IMR-90 (cell line): ENCODE data around the gene GOLGA6A. TPM values are rescaled to one million over a fixed set of nuclear protein-coding genes. Genes with fewer than 3 reads are reported as not detected.

Experiments
- ATAC-seq: fragments of 200-7000 bp; cut with Tn5 transposase; 2 replicates; pipeline ENCODE4 v1.9.1; 2020; ENCODE audit warnings: low read depth, mild to moderate bottlenecking, moderate library complexity
- BruUV-seq: library from RNA; stranded (reverse); fragments of 400-500 nt; replicated peaks from 2 replicates; lab custom pipeline; 2021; lab: Mats Ljungman, UMichigan
- CTCF ChIA-PET: fragments of 300-600 bp; formaldehyde crosslinking; extraction: SDS; loops from one replicate; lab custom pipeline; 2021; ENCODE audit warnings: antibody characterized with exemption; lab: Yijun Ruan, JAX
- POLR2A ChIA-PET: fragments of 300-600 bp; sonication (Branson Sonifier 250); formaldehyde crosslinking; loops from one replicate; lab custom pipeline; 2022; ENCODE audit warnings: antibody characterized with exemption; ENCODE audit not compliant: unreplicated experiment; lab: Charles Lee
- DNase-seq: peaks from one replicate; pipeline ENCODE4 v3.0.0; 2013
- H2AFZ ChIP-seq: replicated peaks from 2 replicates; pipeline ENCODE3; 2013; ENCODE audit warnings: low read length, mild to moderate bottlenecking; ENCODE audit not compliant: poor library complexity
- H2AK5ac ChIP-seq: 2 replicates; pipeline ENCODE4 v1.6.1; 2013; ENCODE audit warnings: low read depth, low read length, inconsistent platforms
- H2AK9ac ChIP-seq: replicated peaks from 2 replicates; pipeline ENCODE3; 2013; ENCODE audit warnings: mild to moderate bottlenecking, low read depth, low read length, moderate library complexity; ENCODE audit not compliant: poor library complexity
- H2BK120ac ChIP-seq: 2 replicates; pipeline ENCODE4 v1.6.1; 2013; ENCODE audit warnings: low read depth, low read length, inconsistent platforms
- H2BK15ac ChIP-seq: 3 replicates; pipeline ENCODE4 v1.6.1; 2013; ENCODE audit warnings: low read depth, low read length, inconsistent platforms
- H2BK20ac ChIP-seq: 2 replicates; pipeline ENCODE4 v1.6.1; 2013; ENCODE audit warnings: low read depth, mild to moderate bottlenecking, inconsistent platforms, low read length, moderate library complexity
- H2BK5ac ChIP-seq: 2 replicates; pipeline ENCODE4 v1.6.1; 2013; ENCODE audit warnings: mild to moderate bottlenecking, low read depth, low read length, inconsistent platforms; ENCODE audit not compliant: poor library complexity, severe bottlenecking
- H3K14ac ChIP-seq: replicated peaks from 2 replicates; pipeline ENCODE4 v1.6.1; 2013; ENCODE audit warnings: low read depth, low read length, inconsistent platforms
- H3K18ac ChIP-seq: 2 replicates; pipeline ENCODE4 v1.6.1; 2013; ENCODE audit warnings: low read depth, low read length, control low read depth
- H3K23ac ChIP-seq: 2 replicates; pipeline ENCODE4 v1.6.1; 2013; ENCODE audit warnings: low read depth, low read length, inconsistent platforms
- H3K27ac ChIP-seq: 2 replicates; pipeline ENCODE4 v1.5.1; 2013; ENCODE audit warnings: mild to moderate bottlenecking, control low read depth, low read length; ENCODE audit not compliant: insufficient read depth
- H3K27me3 ChIP-seq: 2 replicates; pipeline ENCODE4 v1.6.1; 2013; ENCODE audit warnings: low read length; ENCODE audit not compliant: control insufficient read depth, insufficient read depth
- H3K36me3 ChIP-seq: 2 replicates; pipeline ENCODE4 v1.6.1; 2013; ENCODE audit warnings: low read length, mixed read lengths; ENCODE audit not compliant: control insufficient read depth, insufficient read depth
- H3K4ac ChIP-seq: 2 replicates; pipeline ENCODE4 v1.6.1; 2013; ENCODE audit warnings: low read depth, low read length, inconsistent platforms
- H3K4me1 ChIP-seq: 2 replicates; pipeline ENCODE4 v1.6.1; 2013; ENCODE audit warnings: low read length, mixed read lengths; ENCODE audit not compliant: control insufficient read depth, insufficient read depth
- H3K4me2 ChIP-seq: 2 replicates; pipeline ENCODE4 v1.6.1; 2013; ENCODE audit warnings: low read depth, mild to moderate bottlenecking, control low read depth, low read length, moderate library complexity
- H3K4me3 ChIP-seq: 2 replicates; pipeline ENCODE4 v1.5.1; 2013; ENCODE audit warnings: low read depth, mild to moderate bottlenecking, control low read depth, low read length, moderate library complexity; ENCODE audit not compliant: insufficient read depth
- H3K56ac ChIP-seq: 2 replicates; pipeline ENCODE4 v1.6.1; 2013; ENCODE audit warnings: low read length, inconsistent platforms; ENCODE audit not compliant: insufficient read depth; ENCODE audit errors: extremely low read depth
- H3K79me1 ChIP-seq, 2 experiments: 2 replicates each; pipeline ENCODE4 v1.6.1; 2013; ENCODE audit warnings: low read length in 2 of 2, inconsistent platforms in 1 of 2, low read depth in 1 of 2
- H3K9ac ChIP-seq: 2 replicates; pipeline ENCODE4 v1.6.1; 2013; ENCODE audit warnings: low read depth, low read length, control low read depth
- H3K9me1 ChIP-seq: 2 replicates; pipeline ENCODE4 v1.6.1; 2013; ENCODE audit warnings: low read length, inconsistent platforms; ENCODE audit not compliant: insufficient read depth
- H3K9me3 ChIP-seq: 2 replicates; pipeline ENCODE4 v1.6.1; 2013; ENCODE audit warnings: low read length; ENCODE audit not compliant: control insufficient read depth, insufficient read depth
- H4K20me1 ChIP-seq: 2 replicates; pipeline ENCODE4 v1.6.1; 2013; ENCODE audit warnings: low read length, inconsistent platforms; ENCODE audit not compliant: insufficient read depth
- H4K5ac ChIP-seq: 2 replicates; pipeline ENCODE4 v1.6.1; 2013; ENCODE audit warnings: mild to moderate bottlenecking, low read depth, low read length, control low read depth
- H4K8ac ChIP-seq, 2 experiments: 2 replicates each; pipeline ENCODE4 v1.6.1; 2013; ENCODE audit warnings: low read depth in 2 of 2, low read length in 2 of 2, control low read depth in 1 of 2, inconsistent platforms in 1 of 2
- H4K91ac ChIP-seq: 2 replicates; pipeline ENCODE4 v1.6.1; 2013; ENCODE audit warnings: low read depth, low read length, inconsistent platforms; ENCODE audit not compliant: insufficient read depth
- BHLHE40 ChIP-seq: fragments of 150-350 bp; IDR thresholded peaks from 2 replicates; pipeline ENCODE4 v1.6.1; 2016; ENCODE audit warnings: mild to moderate bottlenecking, low read depth, low read length
- CHD1 ChIP-seq: IDR thresholded peaks from 2 replicates; pipeline ENCODE4 v1.6.1; 2012; ENCODE audit warnings: low read depth, low read length, improper control_type of control experiment
- MAFK ChIP-seq: IDR thresholded peaks from 2 replicates; pipeline ENCODE4 v1.6.1; 2012; ENCODE audit warnings: low read depth, low read length, improper control_type of control experiment
- NFE2L2 ChIP-seq: fragments of 150-350 bp; IDR thresholded peaks from 2 replicates; pipeline ENCODE4 v1.6.1; 2016; ENCODE audit warnings: low read depth, mild to moderate bottlenecking, low read length
- POLR2A ChIP-seq: IDR thresholded peaks from 2 replicates; pipeline ENCODE4 v1.6.1; 2012; ENCODE audit warnings: mild to moderate bottlenecking, low read depth, low read length
- RAD21 ChIP-seq: IDR thresholded peaks from 2 replicates; pipeline ENCODE4 v1.6.1; 2012; ENCODE audit warnings: low read length, improper control_type of control experiment
- RCOR1 ChIP-seq: IDR thresholded peaks from 2 replicates; pipeline ENCODE4 v1.6.1; 2012; ENCODE audit warnings: mild to moderate bottlenecking, low read length, improper control_type of control experiment; ENCODE audit not compliant: insufficient replicate concordance
- WGBS, 2 experiments: methylation state at CpG; one replicate each; pipeline versions ENCODE4 v1.1.5 to v1.1.7; 2013; ENCODE audit warnings: missing lambda C conversion rate in 2 of 2; ENCODE audit not compliant: insufficient read length in 1 of 2; ENCODE audit errors: extremely low coverage in 2 of 2; 5-methylcytosine and 5-hydroxymethylcytosine counted together
- dilution Hi-C: fragments of 300-500 bp; cut with HindIII; formaldehyde crosslinking; loops from one replicate; pipeline ENCODE4 v1.14.3; 2018; ENCODE audit warnings: low sequenced_read_pairs; ENCODE audit not compliant: unreplicated experiment
- in situ Hi-C: fragments of 300-500 bp; cut with MboI; formaldehyde crosslinking; loops from 3 replicates; pipeline ENCODE4 v1.14.3; 2019; ENCODE audit warnings: low sequenced_read_pairs, inconsistent platforms, mixed read lengths
- intact Hi-C: fragments of 100-400 bp; cut with micrococcal nuclease; formaldehyde crosslinking; loops from 2 replicates; pipeline ENCODE4 v1.10.0; 2022
- polyA plus RNA-seq, 3 experiments: library from polyadenylated mRNA; depleted of rRNA; stranded (reverse); fragments of >200 nt; gene quantifications; 2 replicates each; pipeline ENCODE4 v1.2.3, GENCODE V29; 2012; ENCODE audit warnings: low replicate concordance in 1 of 3
- total RNA-seq: library from RNA; depleted of rRNA; stranded (reverse); fragments of >200 nt; gene quantifications from 2 replicates; pipeline ENCODE4 v1.2.3, GENCODE V29; 2012
- TF ChIP-seq, protein P1 (sequence below): fragments of 150-350 bp; IDR thresholded peaks from 2 replicates; pipeline ENCODE4 v1.6.1; 2017; ENCODE audit warnings: mild to moderate bottlenecking, antibody characterized with exemption, low read length, low read depth

Gene GOLGA6A
- total and polyA plus RNA-seq, 2 of the 4 experiments (the other 2 are of a cell fraction): not detected

DNA sequence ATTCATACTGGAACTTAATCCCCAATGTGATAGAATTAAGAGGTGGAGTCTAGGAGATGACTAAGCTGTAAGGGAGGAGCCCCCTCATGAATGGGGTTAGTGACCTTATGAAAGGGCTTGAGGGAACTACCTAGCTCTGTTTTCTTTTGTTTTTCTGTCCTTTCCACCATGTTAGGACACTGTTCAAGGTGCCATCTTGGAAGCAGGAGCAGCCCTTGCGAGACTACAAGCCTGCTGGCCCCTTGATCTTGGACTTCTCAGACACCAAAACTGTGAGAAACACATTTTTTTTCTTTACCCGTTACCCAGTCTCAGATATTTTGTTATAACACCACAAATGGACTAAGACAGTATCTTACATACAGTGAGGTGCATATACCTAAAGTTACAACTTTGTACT is 26.5 kb downstream of the GOLGA6A start:
- Histone ChIP-seq H3K4me1 (peaks cover 17% of the 10 kb centered on the region), H2AK9ac (no peak overlapping the region), H3K56ac (no peak overlapping the region), H3K18ac (no peak overlapping the region), H4K91ac (no peak overlapping the region), H2BK20ac (no peak overlapping the region), H3K9me1 (peaks cover 5% of the 10 kb centered on the region), H3K4me2 (no peak overlapping the region), H4K8ac (no peak overlapping the region), H2BK120ac (no peak overlapping the region), H3K27me3 (peaks cover 19% of the 10 kb centered on the region), H3K9ac (no peak overlapping the region), H3K27ac (no peak overlapping the region), H3K79me1 (no peaks in the 10 kb centered on the region), H4K5ac (no peak overlapping the region), H3K36me3 (no peaks in the 10 kb centered on the region), H3K4me3 (no peak overlapping the region), H3K14ac (no peak overlapping the region), H2AK5ac (no peak overlapping the region), H2BK5ac (no peak overlapping the region), H3K9me3 (peaks cover 4% of the 10 kb centered on the region; the same call in 1 of the 2 replicates), H2BK15ac (no peak overlapping the region), H3K4ac (no peak overlapping the region), H3K23ac (no peak overlapping the region), H4K20me1 (no peaks in the 10 kb centered on the region), H2AFZ (no peak overlapping the region)
- ChIA-PET CTCF (interaction anchor here (0.5 to 1.0 kb wide), 2 partner anchors 64 to 83 kb away, joined by 3 read pairs; no protein-coding TSS in a partner anchor), POLR2A (no interaction called here)
- no TSS peak for BruUV-seq
- ATAC-seq (no peak), DNase-seq (no peak)
- intact Hi-C loops: no loop called here
- WGBS, 2 experiments: no CpG with 5 or more reads among the region's 2 CpGs
- in situ Hi-C loops: loop anchor here (5.0 kb wide), 1 partner anchor 71 kb away; no protein-coding TSS in a partner anchor
- dilution Hi-C loops: no loop called here
- no peak for TF ChIP-seq CHD1
- no peak for TF ChIP-seq RAD21
- no peak for TF ChIP-seq POLR2A
- no peak for TF ChIP-seq RCOR1
- TF ChIP-seq MAFK: no peak
- TF ChIP-seq, protein P1, sequence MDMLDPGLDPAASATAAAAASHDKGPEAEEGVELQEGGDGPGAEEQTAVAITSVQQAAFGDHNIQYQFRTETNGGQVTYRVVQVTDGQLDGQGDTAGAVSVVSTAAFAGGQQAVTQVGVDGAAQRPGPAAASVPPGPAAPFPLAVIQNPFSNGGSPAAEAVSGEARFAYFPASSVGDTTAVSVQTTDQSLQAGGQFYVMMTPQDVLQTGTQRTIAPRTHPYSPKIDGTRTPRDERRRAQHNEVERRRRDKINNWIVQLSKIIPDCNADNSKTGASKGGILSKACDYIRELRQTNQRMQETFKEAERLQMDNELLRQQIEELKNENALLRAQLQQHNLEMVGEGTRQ: no peak
- TF ChIP-seq NFE2L2: no peak
- TF ChIP-seq BHLHE40: no peak
